ENCODE results near the gene CSNK1E.
A peak's percentile ranks its signal among the peaks of the same experiment; 100 is the strongest.

The CSNK1E gene

DNA sequence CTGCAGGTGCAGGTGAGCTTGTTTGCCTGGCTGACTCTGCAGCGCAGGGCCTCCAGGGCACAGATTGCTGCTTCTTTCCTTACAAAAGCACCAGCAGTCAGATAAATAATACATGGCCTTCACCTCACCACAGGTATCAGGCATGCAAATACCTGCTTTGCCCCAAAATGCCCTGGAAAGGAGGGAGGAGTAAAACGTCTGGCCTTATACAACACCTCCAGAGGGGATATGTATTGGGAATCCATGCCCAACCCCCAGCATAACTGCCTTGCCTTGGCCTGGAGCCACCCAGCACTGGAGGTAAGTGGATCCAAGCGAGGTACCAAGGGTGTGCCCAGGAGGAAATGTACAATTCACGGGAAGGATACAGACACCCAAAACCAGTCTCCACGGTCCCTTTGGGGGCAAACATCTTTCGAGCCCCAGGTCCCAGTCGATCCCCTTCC, 45.3 kb downstream of the CSNK1E start:
- no peak for DNase-seq

- no peak for DNase-seq
Measured at GRCh38 chr22:38271101-38271500, 46.1 kb downstream of the CSNK1E start.

DNA sequence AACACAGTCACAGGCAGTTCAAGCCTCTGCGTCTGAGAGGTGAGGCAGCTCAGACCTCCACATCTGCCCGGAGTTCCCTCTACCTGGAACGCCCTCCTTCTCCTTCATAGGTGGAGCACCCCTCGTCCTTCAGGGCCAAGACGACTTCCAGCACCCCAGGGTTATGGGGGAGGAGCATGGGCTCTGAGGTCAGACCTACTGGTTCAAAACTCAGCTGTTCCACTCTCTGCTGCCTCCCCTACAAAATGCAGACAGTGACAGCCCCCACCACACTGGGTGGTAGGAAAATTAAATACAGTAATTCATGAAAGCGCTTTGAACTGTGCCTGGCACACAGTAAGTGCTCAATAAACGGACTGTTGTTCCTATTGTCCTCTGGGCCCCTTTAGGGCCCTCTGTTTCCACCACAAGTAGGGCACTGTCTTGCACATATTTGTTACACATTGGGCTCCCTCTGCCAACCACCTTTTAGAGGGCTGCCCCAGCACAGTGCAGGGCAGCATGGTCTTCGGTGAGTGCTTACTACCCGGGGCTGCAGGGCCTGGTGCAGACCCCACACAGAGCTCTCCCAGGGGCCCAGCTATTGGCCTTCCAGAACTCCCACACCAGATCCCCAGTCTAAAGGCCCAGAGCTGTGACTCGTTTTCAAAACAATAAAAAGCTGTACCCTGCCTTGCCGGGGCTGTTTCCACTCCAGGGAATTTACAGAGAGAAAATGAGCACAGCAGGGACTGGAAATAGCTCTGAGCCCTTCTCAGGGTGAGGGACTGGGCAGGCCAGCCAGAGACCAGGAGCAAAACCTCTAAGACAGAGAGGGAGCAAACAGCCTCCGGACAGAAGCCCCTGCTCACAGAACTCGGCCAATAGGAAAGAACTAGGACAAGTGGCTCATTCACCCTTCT, 46.9 kb downstream of the CSNK1E start:
- no peak for DNase-seq

DNA sequence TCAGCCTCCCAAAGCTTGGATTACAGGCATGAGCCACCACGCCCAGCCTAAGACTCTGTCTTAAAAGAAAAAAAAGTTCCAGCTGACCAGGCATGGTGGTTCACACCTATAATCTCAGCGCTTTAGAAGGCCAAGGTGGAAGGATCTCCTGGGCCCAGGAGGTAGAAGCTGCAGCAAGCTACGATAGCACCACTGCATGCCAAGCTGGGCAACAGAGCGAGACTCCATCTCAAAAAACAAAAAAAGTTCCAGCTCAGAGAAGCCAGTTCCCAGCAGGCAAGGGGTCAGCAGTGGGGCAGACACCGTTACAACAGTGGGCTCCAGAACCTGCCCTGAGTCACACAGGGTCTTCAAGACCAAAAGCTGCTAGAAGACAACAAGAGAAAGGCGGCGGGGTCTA, 47.8 kb downstream of the CSNK1E start:
- DNase-seq, result no peak

DNA sequence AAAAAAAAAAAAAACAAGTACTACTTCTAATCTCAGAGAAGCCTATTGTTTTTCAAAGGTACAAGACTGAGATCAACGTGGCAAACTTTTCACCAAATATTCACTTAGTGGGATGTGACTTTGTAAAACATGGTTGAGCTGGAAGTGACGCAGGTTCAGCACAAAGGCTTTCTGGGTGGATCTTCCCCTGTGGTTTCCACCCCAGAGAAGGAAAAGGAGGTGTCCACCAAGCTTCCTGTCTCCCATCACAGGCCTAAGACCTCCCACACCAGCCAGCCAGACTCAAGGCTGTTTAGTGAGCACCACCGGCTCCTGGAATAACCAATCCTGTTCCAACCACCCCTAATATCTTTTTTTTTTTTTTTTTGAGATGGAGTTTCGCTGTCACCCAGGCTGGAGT, 50.1 kb downstream of the CSNK1E start:
- DNase-seq, result peak; percentile 38

DNA sequence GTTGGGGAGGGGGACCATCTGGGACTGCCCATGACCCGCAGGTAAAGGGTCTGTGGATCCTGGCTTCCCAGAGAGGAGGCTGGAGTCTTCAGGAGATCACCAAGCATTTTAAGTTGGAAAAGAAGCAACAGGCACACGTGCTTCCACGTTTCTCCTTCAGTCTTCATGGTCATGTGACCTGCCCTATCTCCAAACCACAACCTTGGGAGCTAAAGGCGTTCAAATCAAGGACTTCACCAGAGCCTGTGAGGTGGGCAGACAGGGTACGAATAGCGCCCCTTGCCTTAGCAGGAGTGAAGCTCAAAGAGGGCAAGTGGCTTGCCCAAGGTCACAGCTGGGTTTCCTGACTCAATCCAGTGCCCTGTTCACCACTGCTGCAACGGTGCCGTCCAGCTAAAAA, 51.1 kb downstream of the CSNK1E start:
- no peak for DNase-seq

GRCh38 chr22:38264322-38264843, 52.9 kb downstream of the CSNK1E start:
- DNase-seq, result no peak

GRCh38 chr22:38262051-38262795, 55.0 kb downstream of the CSNK1E start:
- DNase-seq, result peak; percentile 55

DNA sequence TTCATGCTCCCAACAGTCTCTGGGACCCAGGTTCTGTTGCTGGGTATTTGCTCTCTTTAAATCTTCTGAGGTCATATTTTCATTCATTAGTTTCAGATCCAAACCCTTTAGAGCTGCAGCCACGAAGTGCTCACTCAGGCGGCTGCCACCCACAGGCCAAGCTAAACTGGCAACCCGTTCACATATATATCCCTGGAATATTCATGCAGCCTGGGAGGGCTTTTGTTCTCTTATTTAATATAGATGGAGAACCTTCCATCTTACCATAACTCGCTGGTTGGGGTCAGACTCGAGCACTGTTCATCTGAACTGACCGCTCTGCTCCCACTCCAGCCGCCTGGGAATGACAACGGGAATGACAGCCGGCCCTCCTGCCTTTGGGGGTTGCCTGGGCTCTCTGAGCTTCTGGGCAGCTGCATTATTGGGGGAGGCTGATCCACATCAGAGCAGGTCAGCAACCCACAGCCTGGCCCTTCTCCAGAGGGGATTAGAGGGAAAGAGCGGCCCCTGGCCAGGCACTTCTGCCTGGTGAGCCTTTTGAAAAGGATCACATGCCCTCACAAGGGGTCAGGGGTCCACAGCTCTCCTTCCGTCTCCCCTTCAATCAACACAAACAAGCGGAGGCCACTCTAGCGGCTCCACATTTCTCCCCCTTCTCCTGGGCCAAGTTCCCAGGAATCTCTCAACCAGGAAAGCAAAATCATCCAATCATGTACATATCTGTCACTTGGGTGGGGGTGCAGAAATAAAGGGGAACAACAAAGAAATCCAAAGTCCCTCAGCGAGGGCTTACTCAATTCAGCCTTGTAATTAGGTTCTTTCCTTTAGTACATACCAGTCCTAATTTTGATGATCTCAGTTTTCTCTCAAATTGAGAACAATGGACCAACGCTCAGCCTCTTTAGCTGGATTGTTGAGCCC, 56.2 kb downstream of the CSNK1E start:
- DNase-seq, result no peak

- DNase-seq, result no peak
Measured at GRCh38 chr22:38259370-38259769, 57.9 kb downstream of the CSNK1E start.

DNA sequence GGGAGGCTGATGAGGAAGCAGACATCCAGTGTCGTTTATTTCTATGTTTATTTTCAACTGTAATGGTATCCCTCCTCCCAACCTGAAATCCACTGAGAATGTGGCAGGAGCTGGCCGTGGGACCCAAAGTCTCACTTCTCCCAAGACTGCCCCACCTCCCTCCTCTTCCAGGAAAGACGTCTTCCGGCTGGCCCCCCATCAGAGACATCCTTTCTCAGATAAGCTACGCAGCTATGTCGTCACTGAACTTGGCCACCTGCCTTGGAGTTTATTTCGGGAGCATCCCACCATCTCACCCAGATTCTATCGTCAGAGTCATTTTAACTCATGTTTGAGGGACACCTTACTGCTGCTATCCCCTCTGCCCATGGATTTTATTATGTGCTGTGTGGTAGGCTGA, 58.3 kb downstream of the CSNK1E start:
- no peak for DNase-seq

- no peak for DNase-seq
Measured at GRCh38 chr22:38257650-38258250, 59.5 kb downstream of the CSNK1E start.

DNA sequence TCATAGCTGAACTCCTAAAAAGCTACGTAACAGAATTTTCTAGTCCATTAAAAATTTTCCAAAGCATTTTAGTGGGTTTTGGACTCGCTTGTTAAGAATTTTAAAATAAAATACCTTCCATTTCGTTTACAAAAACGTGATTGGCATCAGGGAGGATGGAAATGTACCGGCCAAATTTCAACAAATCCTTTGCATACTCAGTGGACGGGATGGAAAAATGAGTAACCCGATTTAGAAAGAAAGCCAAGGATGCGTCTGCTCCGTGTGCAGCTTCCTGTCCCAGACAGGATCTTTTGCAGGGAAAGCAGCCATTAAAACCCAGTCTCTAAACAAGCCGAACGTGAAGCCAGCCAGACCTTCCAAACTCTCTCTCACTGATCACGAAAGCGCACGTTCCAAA, 60.1 kb downstream of the CSNK1E start:
- DNase-seq, result no peak

DNA sequence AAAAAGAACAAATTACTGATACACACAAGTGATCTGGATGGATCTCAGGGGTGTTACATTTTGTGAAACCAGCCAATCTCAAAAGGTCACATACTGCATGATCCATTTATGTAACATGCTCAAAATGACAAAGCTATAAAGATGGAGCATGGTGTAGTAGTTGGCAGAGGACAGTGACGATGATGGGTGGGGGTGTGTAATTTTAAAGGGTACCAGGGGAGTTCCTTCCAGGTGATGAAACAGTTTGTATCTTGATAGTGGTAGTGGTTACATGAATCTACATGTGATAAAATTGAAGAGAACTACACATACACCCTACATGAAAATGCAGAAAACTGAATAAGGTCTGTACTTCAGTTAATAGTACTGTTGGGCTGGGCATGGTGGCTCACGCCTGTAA, 61.5 kb downstream of the CSNK1E start:
- no peak for DNase-seq

- no peak for DNase-seq
Measured at GRCh38 chr22:38251341-38251692, 65.9 kb downstream of the CSNK1E start.

GRCh38 chr22:38250643-38251340, 66.4 kb downstream of the CSNK1E start:
- no peak for DNase-seq

DNA sequence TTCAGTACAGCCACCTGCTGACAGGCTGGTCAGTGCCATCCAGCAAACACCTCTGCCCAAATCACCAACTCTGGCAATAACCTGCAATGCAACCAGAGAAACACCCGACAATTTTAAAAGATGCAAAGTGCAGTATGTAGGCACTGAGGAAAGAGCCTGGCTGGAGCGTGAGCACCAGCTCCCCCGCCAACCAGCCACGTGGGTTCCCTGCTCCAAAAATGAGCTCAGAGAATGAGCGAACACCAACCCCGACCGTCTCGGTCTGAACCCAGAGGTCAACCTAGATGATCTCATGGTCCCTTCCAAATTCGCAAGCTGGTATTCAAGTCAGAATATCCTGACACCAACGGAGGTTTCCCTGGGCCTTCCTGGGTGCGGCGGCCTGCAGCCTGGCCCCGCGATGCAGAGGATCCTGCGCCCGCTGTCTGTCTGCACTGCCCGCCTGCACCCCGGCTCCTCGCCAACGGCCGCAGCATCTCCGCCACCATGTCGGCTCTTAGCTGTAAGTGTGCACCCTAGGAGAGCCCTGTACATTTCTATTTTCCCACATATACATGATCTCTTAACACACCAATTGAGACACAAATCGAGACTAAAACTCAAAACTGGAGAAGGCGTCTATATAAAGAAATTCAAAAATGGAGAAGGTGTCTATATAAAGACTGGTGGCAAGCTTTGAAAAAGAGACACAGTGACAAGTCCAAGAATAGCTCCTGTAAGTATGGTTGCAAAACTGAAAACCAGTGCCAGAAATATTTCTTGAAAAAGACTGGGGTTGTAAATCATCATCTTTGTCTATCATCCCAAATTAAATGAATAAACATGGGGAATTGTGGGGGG, 67.2 kb downstream of the CSNK1E start:
- DNase-seq, result no peak

DNA sequence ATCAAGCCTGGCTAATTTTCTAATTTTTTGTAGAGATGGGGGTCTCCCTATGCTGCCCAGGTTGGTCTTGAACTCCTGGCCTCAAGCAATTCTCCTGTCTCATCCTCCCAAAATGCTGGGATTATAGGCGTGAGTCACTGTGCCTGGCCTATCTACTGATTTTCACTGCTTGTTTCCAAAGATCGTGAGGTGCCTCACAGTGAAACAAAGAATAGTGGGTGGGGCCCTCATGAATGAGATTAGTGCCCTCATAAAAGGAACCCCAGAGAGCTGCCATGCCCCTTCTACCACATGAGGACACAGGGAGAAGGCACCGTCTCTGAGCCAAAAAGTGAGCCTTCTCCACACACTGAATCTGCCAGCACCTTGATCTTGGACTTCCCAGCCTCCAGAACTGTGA, 67.9 kb downstream of the CSNK1E start:
- DNase-seq, result no peak

- no peak for DNase-seq
Measured at GRCh38 chr22:38248280-38248679, 69.0 kb downstream of the CSNK1E start.

GRCh38 chr22:38247713-38248112, 69.5 kb downstream of the CSNK1E start:
- DNase-seq, result no peak

GRCh38 chr22:38246692-38247091, 70.5 kb downstream of the CSNK1E start:
- DNase-seq, result no peak
